GM23248 (cell line): ENCODE measurements around the gene SPZ1.

ENCODE experiments used
- EZH2 ChIP-seq: fragments of 200-600 bp; sonication (generic); IDR thresholded peaks from 2 replicates; pipeline ENCODE4 v1.6.1; 2018; ENCODE audit warnings: antibody characterized with exemption, mild to moderate bottlenecking; ENCODE audit not compliant: insufficient read depth, poor library complexity, severe bottlenecking
- EZH2phosphoT487 ChIP-seq: fragments of 200-600 bp; sonication (generic); IDR thresholded peaks from 2 replicates; pipeline ENCODE4 v1.6.1; 2018; ENCODE audit warnings: antibody characterized with exemption, moderate library complexity, mild to moderate bottlenecking, low read depth; ENCODE audit not compliant: insufficient read depth

GRCh38 chr5:80302636-80303035 lies 17.2 kb upstream of the SPZ1 start:
- TF ChIP-seq EZH2 (no peak), EZH2phosphoT487 (no peak)
